Measurements from ENCODE around the gene USP10. TPM values are rescaled to one million over a fixed set of nuclear protein-coding genes. Genes with fewer than 3 reads are reported as not detected.

Gene USP10, protein sequence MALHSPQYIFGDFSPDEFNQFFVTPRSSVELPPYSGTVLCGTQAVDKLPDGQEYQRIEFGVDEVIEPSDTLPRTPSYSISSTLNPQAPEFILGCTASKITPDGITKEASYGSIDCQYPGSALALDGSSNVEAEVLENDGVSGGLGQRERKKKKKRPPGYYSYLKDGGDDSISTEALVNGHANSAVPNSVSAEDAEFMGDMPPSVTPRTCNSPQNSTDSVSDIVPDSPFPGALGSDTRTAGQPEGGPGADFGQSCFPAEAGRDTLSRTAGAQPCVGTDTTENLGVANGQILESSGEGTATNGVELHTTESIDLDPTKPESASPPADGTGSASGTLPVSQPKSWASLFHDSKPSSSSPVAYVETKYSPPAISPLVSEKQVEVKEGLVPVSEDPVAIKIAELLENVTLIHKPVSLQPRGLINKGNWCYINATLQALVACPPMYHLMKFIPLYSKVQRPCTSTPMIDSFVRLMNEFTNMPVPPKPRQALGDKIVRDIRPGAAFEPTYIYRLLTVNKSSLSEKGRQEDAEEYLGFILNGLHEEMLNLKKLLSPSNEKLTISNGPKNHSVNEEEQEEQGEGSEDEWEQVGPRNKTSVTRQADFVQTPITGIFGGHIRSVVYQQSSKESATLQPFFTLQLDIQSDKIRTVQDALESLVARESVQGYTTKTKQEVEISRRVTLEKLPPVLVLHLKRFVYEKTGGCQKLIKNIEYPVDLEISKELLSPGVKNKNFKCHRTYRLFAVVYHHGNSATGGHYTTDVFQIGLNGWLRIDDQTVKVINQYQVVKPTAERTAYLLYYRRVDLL
- 52.6 and 70.8 TPM in 2 replicates for total RNA-seq

- DNase-seq (ENCODE audit: extremely low read depth, low read depth, low spot score): no peak
These were observed at the start of gene USP10 for GRCh38 chr16:84699712-84700445. TSS of gene USP10 (plus strand) at chr16:84700000. CDS start at chr16:84700091, 91 bp downstream.

GRCh38 chr16:84650062-84650991 is 49.5 kb upstream of the USP10 start:
- DNase-seq (ENCODE audit: extremely low read depth, low read depth, low spot score): no peak

DNA sequence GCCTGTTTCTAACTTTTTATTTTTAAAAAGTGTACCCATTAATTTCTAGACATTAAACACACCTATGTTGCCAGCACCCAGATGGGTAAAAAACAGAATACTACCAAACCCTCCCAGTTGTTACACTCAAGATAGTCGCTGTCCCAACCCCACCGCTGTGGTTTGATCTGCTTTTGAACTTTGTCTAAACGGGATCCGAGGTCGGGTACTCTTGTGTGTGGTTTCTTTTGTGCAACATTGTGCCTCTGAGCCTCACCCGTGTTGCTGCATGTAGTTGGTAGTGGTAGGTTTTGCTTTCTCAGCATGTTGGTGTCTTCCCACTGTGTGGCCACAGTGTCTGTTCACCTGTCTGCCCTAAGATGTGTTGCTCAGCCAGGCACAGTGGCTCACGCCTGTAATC is 47.2 kb upstream of the USP10 start:
- no peak for DNase-seq (ENCODE audit: extremely low read depth, low read depth, low spot score)

DNA sequence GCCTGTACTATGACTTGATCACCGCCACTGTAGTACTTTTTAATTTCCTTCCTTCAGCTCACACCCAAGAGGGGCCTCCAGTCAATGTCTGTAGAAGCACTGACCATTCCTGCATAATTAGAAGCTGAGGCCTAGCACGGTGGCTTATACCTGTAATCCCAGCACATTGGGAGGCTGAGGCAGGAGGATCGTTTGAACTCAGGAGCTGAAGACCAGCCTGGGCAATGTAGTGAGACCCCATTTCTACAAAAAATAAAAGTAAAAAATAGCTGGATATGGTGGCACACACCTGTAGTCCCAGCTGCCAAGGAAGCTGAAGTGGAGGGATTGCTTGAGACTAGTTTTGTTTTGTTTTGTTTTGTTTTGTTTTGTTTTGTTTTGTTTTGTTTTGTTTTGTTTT is 45.6 kb upstream of the USP10 start:
- no peak for DNase-seq (ENCODE audit: extremely low read depth, low read depth, low spot score)

GRCh38 chr16:84654998-84655397 is 44.8 kb upstream of the USP10 start:
- no peak for DNase-seq (ENCODE audit: extremely low read depth, low read depth, low spot score)

GRCh38 chr16:84656649-84657048 is 43.2 kb upstream of the USP10 start:
- no peak for DNase-seq (ENCODE audit: extremely low read depth, low read depth, low spot score)

GRCh38 chr16:84657229-84657837 is 42.5 kb upstream of the USP10 start:
- DNase-seq (ENCODE audit: extremely low read depth, low read depth, low spot score): no peak

DNA sequence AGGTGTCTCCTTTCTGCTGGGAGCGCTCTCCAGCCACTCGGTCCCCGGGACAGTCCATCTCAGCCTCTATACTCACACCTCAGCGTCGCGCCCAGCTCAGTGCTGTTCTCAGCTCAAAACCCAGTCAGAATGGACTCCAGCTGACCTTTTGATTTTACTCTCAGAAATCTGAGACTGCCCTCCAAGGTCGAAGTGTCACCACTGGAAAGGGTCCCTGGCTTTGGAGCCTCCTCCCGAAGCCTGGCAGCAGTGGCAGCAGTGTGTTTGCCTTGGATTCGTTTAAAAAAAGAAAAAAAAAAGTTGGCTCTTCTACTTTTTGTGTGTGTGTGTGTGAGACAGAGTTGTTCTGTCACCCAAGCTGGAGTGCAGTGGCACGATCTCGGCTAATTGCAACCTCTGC is 41.1 kb upstream of the USP10 start:
- DNase-seq (ENCODE audit: extremely low read depth, low read depth, low spot score): no peak

- DNase-seq (ENCODE audit: extremely low read depth, low read depth, low spot score): no peak
These were observed 40.0 kb upstream of the USP10 start for GRCh38 chr16:84659656-84660300.

DNA sequence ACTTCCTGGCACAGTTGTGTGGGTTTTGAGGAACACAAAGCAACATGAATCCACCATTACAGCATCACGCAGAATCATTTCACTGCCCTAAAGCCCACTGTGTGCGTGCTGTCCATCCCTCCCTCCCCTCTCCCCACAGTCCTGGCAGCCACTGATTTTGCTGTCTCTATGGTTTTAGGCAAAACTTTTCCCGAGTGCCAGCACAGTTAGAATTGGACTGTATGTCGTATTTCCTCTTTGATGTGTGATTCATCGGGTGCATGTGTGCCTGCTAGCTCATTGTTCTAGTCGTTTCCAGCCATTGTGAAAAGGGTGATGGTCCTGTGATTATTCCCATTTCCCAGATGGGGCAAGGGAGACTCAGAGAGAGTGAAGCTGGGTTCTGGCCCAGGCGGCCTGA is 38.8 kb upstream of the USP10 start:
- peak; percentile 75 for DNase-seq (ENCODE audit: extremely low read depth, low read depth, low spot score)

DNA sequence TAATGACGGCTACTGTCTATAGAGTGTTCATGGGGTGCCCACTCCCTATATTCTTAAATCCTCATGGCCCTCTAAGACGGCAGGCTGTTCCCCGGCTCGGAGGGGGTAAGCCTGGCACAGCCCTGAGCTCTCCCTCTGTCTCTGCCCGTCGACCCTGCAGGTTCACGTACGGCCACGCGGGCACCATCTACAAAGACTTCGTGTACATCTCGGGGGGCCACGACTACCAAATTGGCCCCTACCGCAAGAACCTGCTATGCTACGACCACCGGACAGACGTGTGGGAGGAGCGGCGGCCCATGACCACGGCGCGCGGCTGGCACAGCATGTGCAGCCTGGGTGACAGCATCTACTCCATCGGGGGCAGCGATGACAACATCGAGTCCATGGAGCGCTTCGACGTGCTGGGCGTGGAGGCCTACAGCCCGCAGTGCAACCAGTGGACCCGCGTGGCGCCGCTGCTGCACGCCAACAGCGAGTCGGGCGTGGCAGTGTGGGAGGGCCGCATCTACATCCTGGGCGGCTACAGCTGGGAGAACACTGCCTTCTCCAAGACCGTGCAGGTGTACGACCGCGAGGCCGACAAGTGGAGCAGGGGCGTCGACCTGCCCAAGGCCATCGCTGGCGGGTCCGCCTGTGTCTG is 38.3 kb upstream of the USP10 start:
- no peak for DNase-seq (ENCODE audit: extremely low read depth, low read depth, low spot score)

DNA sequence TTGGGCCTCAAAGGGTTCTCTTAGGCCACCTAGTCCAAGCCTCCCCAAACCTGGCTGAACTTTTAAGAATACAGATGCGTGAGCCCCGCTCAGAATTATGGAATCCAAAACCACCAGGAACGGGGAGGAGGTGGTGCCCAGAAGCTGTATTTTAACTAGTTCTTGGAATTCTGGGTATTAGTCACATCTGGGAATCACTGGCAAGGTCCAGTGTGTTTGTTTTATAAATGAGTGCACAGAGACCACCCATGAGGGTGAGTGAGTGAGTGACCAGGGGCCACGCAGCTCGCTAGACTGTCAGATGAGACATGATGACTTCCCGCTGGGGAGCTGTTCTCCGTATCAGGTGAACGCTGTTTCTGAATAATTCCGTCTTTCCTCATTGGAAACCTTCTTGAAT is 37.3 kb upstream of the USP10 start:
- no peak for DNase-seq (ENCODE audit: extremely low read depth, low read depth, low spot score)

- DNase-seq (ENCODE audit: extremely low read depth, low read depth, low spot score): no peak
These were observed 36.2 kb upstream of the USP10 start for GRCh38 chr16:84663433-84664101.

- no peak for DNase-seq (ENCODE audit: extremely low read depth, low read depth, low spot score)
These were observed 34.4 kb upstream of the USP10 start for GRCh38 chr16:84665359-84665758.

DNA sequence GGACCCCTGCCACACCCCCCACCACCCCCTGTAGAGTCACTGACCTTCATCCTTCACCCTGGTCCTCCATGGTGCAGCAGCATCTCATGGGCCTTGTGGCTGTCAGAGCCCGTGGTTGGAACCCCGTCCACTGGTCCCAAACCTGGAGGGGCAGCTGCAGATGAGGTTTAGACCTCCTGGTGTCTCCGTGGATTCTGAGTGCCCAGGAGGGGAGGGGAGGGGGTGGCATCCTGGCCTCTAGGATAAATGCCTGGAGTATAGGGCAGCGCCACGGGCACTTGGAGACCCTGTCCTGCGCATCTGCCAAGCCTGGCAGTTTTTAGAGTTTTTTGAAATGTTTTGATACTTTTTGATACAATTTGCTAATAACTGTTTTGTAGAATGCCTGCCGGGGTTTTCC is 34.0 kb upstream of the USP10 start:
- DNase-seq (ENCODE audit: extremely low read depth, low read depth, low spot score): no peak

DNA sequence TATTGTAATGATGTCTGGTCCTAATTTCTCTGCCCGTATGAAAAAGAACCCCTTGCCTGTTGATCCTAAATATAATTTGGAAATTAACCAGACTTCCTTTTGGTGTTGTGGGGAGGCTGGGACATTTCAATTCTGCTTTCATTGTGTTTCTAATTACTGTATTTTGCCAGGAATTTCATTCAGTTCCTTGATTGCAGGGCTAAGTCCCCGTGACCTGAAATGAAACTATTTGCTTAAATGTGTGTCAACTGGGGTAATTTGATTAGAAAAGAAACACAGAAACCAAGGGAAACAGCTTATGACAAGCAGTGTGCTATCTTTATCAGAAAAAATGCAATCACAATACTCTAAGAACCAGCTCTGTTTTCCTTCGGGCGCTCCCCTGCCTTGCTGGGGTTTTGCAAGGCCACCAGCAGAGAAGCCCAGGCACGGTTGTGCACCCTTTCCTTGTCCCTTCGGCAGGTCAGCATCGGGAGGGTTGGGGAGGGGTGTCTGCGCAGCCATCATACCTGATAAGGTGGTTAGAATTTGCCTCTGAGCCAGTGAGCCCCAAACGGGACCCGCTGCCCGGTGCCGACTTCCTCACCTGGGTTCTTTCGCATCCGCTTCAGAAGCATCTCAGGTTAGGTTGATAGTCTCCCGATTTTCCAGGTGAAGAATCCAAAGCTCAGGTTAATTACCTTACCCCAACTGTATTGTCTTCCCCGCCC is 32.0 kb upstream of the USP10 start:
- no peak for DNase-seq (ENCODE audit: extremely low read depth, low read depth, low spot score)

DNA sequence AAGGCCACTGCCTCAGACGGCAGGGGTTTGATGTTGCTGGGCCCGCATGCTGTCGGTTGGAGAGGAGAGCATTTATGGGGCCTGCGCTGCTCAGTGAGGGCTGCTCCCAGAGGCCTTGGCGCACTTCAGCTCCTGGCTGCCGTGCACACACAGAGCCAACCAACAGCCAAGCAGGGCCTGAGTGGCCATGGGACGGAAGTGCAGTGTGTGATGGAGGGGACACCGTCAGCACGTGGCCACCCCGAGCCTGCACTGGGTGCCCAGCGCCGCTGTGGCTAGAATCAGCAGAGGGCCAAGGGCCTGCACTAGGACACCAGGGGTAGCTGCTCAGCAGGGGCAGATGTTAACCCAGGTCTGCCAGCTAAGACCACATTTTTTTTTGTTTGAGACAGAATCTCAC is 29.7 kb upstream of the USP10 start:
- DNase-seq (ENCODE audit: extremely low read depth, low read depth, low spot score): no peak

Data from glomerular endothelial cell (primary cell).